Globus pallidus (tissue), 1 donor: Measurements from ENCODE around the gene SIRPG.
"Not testable (repeated sequence)": the region's sequence is repeated elsewhere in the genome, so short reads cannot be mapped to it uniquely, and the experiment has no call there.

Source experiments
- DNase-seq: peaks from one replicate; pipeline ENCODE4 v3.0.0-alpha.2; 2015; ENCODE audit warnings: low spot score

SIRPG gene

DNA sequence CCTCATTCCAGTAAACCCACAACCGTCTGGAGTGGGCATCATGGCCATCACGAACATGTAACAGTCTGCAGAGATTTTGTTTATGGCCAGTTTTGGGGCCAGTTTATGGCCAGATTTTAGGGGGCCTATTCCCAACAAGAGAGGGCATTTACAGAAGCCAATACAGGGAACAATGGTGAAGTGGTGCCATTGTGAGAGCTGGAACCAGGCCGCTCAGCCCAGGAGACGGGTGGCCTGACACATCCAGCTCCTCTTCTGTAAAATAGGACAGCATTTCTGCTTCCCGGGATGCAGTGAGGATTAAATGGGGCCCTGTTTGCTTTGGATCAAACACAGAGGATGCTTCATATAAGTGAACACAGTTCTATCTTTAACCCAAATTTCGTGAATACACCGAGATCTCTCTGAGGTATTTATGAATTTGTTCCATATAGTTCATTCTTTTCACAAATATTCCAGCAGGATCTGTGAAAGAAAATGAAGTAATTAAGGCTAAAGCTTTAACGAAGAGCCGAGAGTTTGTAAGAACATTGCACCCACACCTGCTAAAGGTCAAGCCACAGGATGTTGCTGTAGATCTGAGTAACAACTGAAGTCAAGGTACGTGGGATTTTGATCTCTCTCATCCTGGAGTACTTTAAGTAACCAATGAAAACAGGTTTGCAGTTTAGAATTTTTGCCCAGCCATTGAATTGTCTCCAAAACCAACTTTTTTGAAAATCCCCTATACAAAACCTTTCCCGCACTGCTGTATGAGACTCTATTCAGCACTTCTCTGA lies 14.5 kb upstream of the SIRPG start:
- peak; percentile 87 for DNase-seq

DNA sequence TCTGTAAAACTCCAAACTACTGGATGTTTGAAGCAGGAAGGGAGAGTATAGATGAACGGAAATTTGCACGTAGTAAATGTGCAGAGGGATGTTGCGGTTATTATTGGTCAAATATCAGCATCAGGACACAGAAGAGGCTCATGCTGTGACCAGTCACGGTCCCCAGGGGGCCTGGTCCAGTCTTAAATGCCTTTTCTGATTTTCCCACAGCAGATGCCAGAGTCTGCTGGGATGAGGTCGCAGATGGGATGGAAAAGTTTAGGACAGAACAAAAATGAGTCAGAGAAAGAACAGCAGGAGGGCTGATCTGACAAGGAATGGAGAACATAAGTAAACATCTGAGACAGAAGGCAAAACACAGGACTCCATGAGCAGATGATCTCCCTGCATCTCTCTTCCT lies 11.7 kb upstream of the SIRPG start:
- DNase-seq, result no peak

DNA sequence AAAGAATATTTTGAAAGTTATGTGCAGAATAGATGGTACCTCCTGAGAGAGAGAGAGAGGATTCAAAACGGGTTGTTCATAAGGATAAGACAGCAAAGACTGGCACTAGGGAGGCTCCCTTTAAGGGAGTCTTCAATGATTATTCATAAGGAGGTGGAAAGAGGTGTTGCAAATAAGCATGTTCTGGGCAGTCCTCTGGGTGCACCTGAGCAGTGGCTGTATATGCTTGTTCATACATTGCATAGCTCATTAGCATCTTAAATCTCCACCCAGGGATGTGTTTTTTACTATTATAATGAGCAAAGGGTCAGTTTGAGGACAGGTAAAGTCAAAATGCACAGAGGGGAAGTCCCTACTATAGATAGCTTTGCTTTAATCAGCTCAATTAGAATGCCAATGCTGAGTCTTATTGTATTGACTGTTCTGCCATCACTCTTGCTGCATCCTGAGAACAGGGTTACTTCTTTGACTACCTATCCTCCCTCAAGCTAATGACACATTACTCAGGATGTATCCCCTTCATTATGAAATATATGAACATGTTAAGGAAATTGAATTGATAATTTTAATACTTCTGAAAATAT lies 10.0 kb upstream of the SIRPG start:
- no peak for DNase-seq

DNA sequence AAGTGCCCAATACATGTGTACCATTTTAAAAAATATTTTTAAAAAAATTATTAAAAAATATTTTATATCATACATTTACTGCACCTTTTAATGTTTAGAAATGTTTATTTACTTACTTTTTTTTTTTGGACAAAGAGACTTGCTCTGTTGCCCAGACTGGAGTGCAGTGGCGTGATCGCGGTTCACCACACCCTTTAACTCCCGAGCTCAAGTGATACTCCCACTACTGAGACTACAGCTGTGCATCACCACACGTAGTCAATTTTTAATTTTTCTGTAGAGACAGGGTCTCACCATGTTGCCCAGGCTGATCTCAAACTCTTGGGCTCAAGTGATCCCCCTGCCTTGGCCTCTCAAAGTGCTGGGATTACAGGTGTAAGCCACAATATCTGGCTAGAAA lies 9.2 kb upstream of the SIRPG start:
- no peak for DNase-seq

DNA sequence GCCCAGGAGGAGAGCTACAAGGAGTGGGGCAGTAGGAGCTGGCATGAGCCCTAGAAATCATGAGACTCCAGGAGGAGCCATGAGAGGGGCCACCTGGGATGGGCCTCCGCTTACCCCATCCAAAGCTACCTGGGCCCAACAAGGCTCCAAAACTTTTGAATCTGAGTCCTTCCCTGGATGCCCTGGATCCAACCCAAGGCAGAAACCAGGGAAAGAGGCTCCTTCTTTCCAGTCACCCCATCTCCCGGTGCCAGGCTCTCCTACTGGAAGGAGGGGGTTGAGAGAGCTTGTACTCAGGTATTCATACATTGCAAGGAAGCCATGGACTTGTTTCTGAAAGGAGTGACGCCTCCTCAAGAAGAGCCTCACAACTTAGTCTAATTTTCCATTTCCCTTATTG lies 7.8 kb upstream of the SIRPG start:
- no peak for DNase-seq

DNA sequence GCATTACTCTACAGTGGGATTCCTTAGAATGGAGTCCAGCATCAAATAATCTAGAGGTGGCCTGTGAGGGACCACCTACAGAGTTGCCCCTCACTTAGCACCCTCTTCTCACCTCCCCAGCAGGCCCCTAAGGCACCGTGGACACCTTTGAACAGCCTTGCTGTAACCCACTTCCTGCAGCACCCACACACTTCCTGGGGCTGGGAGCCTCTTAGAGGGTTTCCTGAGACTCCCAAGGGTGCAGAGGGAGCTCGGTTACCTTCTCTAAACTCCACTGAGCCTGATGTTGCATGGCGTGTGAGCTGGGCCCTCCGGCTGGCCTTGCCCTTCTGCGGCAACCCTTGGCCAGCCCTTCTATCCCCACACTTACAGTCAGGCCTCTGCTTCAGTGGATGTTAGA lies 7.3 kb upstream of the SIRPG start:
- DNase-seq, result no peak

DNA sequence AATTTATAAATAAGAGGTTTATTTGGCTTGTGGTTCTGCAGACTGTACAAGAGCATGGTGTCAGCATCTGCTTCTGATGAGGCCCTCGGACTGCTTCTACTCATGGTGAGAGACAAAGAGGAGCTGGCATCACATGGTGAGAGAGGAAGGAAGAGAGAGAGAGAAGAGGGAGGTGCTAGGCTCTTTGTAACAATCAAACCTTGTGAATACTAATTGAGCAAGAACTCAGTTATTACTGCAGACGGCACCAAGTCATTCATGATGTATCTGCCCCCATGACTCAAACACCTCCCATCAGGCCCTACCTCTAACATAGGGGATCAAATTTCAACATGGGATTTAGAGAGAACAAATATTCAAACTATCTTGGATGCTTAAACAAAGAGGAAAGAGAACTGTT lies 6.3 kb upstream of the SIRPG start:
- no peak for DNase-seq

DNA sequence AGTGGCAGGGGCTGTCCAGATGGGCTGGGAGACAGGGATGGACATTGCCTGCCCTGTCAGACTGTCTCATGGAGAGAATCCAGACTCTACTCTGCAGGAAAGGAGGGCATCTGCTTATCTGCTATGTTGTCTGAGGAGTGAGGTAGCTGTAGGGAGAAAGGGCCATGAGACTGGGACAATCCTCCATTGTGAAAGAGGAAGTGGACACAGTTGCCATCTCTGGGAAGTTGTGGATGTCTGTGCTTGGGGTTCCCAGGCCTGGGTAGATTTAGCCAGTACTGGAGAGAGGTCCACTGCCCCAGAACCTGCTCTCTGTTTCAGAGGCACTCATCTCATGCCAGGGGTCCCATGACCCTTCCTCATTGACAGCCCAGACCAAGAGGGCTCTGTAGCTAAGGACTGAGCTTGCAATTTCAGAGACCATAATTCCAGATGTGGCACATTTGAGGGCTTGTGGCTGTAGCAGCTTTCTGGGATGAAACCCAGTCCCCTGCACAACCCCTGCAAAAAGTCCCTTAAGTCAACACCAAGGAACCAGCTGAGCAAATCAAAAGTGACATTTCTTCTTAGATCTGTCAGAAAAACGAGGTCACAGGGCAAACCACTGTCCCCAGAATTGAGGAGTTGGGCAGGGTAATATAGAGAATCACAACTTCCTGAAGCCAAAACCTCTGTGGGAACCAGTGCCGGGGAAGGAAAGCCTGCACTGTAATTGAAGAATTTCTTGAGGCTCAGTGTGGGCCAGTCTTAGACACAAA lies 4.1 kb upstream of the SIRPG start:
- no peak for DNase-seq

DNA sequence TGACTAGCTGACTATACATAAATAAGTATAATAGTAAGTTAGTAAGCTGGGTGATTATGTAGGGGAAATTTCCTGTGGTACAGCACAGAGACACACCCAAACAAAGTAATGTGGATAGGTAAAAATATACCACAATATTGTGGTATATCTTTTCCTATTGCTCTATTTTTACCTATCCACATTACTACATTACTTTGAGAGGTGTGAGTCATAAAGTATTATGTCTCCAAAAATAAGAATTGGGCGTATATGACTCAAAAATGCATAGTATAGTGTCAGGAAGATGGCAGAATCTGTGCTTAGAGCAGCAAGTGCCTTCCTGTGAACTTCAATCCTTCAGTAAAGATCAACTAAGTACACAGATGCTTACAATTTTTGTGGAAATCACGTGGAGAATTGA lies 2.7 kb upstream of the SIRPG start:
- no peak for DNase-seq

DNA sequence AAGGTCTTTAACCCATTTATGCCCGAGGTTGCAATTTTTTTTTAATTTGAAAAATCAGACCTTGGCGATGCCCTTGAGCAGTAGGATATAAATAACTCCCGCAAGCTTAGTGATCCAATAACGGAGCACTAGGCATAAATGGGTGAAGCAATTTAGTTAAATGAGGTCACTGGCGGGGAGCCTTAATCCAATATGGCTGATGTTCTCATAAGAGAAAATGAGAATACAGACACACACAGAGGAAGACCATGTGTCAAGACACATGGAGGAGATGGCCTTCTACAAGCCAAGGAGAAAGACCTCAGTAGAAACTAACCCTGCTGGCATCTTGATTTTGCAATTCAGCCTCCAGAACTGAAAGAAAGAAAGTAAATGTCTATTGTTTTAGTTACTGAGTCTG lies 735 bp downstream of the SIRPG start:
- DNase-seq, result no peak

DNA sequence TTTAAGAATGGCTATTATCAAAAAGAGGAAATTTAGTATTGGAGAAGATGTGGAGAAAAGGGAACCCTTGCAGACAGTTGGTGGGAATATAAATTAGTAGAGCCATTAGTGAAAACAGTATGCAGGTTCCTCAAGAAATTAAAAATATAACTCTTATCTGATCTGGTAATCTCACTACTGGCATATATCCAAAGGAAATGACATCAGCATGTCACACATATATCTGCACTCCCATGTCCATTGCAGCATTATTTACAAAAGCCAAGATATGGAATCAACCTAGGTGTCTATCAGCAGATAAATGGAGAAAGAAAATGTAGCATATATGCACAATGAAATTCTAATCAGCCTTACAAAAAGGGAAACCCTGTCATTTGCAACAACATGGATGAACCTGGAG lies 2.6 kb downstream of the SIRPG start:
- DNase-seq, result no peak

DNA sequence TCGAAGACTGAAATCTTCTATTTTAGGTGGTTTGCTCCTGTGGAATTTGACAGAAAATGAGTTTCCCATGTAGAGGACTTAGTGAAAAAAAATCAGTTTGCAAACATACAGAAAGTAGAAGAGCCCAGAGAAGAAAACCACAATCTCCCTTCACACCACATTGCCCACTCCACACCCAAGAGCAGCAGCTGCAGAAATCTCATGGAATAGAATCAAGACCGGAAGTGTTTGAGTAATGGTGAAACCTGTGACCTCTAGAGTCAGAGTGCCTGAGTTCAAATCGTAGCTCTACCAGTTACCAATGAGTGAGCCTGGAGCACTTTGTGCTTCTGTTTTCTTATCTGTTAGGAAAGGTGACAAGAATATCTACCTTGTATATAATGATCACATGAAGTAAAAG lies 4.6 kb downstream of the SIRPG start:
- no peak for DNase-seq

DNA sequence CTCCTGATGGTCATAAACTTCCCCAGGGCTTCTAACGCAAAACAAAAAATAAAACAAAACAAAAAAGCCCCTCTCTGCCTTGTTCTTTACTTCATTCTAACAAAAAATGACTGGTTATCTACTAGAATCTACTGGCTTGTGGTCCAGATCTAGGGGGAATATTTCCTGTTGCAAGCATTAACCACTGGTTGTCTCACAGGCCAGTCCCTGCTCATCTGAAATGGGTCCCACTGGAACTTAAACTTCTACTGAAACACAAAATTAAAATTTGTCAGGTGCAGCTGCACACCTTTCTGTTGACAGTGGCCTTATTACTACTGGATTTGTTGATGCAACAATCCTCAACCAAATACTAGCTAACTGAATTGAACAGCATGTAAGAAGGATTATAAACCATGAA lies 5.5 kb downstream of the SIRPG start:
- no peak for DNase-seq

DNA sequence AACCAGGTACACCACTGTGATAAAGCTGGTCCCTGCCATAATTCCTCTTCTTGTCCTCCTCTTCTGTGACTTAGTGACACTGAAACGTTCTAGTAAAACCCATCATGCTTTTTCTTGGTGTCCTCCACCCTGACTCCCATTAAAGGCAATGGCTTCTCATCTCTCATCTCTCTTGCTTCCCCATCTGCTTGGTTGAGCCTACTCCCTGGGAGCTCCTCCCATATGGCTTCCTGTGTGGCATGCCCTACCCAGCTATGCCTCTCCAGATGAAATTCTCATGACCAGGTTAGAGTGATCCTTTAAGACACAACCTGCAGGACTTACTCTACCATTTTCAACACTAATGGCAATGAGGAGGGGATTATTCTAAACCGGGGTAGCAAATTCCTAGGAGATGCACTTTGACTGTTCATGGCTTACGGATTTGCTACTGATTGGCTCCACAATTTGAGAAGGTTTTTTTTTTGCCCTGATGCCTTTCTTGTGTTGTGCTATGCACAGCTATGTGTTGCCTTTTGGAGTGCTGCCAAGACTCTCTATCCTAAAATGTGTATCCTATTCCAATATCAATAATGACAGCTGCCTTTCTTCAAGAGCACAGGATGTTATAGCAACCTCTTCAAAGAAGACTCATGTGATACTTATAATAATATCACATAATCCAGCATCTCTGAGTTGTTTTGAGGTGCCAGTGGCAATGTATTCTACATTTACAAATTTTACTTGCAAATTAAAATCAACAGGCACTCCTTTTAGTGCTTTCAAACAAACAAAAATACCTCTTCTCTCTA lies 6.1 kb downstream of the SIRPG start:
- no peak for DNase-seq

DNA sequence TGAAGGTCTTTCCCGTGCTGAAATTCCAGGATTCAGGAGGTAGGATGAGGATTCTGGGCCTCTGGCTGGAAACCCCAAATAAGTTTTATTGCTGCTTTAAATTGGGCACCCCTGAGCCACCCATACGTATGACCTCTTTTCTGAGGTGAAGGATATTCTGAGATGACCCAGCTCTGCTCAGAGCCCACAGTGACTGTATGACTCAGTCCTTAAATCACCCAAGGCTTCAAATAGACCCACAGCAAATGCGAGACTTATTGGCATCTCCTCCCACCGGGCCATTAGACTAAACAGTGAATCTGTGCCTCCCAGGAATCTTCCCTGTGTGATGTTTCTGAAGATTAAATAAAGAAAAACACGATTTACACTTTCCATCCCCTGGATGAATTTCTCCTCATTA lies 9.5 kb downstream of the SIRPG start:
- no peak for DNase-seq

DNA sequence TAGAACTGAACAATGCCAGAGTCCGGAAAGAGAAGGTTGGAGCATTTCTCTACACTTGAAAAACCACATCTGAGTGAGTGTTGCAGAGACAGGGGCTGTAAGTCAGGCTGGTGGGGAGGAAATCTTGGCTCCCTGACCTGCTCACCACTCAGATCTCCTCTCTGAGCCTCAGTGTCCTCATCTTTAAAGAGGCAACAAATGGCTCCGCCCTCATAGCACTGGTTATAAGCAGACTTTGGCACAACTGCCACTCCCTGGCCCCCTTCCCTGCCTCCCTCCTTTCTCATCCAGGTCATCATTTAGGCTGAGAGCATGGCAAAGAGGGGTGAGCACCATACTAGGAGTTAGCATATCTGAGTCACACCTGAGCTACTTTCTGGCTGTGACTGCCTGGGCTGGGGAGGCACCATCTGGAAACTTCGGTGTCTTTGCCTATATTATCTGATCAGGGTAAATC lies 10.6 kb downstream of the SIRPG start:
- DNase-seq, result no peak

DNA sequence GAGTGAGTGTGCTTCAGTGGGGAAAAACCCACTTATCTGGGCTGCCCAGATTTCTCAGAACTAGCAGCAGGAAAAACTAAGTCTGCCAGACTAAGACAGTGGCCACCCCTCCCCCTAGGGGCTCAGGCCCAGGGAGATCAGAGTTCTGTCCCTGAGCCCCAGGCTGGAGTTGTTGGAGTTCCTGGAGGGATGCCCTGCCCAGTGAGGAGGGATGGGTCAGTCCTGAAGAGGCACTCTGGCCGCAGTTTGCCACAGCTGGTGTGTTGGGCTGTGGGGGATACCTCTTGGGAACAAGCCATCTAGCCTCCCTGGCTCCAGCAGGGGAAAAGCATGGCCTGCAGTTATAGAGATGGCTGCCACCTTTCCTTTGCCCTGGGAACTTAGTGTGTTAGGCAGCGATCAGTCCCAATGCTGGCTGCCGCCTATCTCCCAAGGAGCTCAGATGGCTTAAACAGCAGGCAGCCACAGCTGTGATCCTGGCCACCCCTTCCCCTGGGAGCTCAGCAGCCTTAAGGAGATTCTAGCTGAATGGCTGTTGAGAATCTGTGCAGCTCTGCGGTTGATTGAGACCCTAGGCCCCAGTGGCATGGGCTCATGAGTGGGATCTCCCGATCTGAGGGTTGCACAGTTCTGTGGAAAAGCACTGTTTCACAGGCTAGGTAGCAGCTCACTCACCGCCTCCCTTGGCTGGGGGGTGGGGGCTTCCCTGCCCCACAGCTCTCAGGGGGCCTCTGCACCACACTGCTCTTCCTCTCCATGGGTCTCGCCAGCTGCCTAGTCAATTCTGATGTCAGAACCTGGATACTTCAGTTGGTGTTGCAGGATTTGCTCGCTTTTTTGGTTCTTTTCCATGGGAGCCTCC lies 13.2 kb downstream of the SIRPG start:
- no peak for DNase-seq

DNA sequence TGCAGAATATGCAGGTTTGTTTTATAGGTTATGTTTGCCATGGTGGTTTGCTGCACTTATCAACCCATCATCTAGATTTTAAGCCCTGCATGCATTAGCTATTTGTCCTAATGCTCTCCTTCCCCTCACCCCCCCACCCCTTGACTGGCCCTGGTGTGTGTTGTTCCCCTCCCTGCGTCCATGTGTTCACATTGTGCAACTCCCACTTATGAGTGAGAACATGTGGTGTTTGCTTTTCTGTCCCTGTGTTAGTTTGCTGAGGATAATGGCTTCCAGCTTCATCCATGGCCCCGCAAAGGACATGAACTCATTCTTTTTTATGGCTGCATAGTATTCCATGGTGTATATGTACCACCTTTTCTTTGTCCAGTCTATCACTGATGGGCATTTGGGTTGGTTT lies 18.9 kb downstream of the SIRPG start:
- DNase-seq, result not testable (repeated sequence)

DNA sequence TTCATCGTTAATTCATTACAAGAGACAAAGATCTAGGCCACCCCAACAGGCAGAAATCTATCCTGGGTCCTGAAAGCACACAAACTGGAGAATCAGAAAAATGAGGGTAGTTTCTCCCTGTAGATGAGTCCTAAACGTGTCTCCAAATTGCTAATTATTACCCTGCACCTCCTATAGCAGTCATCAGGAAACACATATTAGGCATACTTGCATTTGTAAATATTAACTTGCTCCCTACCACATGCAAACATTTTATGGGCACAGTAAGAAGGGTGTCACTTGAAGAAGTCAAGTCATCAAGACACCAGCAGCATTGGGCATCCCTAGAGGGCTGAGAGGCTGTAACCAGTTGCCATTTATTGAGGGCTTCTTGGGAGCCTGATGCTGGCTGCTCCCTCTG lies 19.8 kb downstream of the SIRPG start:
- no peak for DNase-seq

DNA sequence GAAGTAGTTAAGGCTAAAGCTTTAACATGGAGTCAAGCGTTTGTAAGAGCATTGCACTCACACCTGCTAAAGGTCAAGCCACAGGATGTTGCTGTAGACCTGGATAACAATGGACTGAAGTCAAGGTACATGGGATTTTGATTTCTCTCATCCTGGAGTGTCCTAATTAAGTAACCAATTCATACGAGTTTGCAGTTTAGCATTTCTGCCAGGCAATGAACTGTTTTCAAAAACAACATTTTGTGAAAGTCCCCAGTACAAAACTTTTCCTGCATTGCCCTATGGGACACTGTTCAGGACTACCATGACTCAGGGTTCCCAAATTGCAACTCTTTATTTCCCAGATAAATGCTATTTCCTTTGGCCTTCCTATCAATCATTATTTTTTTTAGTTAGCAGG lies 20.4 kb downstream of the SIRPG start:
- DNase-seq, result no peak

DNA sequence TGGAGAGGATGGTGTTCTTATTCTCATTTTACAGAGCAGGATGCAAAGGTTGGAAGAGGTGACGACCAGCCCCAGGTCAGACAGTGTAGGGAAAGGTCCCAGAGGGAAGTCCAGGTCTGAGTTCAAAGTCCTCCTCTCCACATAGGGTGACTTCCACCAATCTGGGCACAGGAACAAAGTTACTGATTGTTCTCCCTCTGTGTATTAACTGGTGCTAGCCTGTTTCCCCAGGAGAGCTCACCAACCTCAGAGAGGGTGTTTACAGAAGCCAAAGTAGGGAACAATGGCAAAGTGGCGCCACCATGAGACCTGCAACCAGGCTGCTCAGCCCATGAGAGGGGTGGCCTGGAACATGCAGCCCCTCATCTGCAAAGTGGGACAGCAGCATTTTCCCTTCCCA lies 21.0 kb downstream of the SIRPG start:
- no peak for DNase-seq
